ENCODE measurements around the gene AGAP1. TPM values are rescaled to one million over a fixed set of nuclear protein-coding genes. Genes with fewer than 3 reads are reported as not detected.

AGAP1 gene
- polyA plus RNA-seq, 1 donor from 2014 or later = 17.4 TPM

DNA sequence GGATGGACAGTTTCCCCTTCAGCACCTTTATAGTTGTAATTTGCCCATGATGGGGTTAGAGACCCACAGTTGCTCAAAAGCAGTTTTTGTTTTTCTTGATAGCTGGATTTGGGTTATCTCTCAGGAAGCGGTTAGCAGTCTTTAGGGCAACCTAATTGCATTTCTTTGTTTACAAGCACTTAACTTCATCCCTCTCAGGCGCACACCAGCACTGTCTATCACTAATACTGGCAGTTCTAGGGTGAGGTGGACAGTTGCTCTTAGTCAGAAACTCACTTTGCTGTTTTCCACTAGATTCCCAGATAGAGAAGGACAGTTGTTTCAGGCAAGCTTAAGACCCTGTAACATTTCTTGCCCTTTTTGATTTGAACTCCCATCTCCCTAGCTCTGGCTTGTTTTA, 146.0 kb downstream of the AGAP1 start:
- no peak overlapping the region for H3K9ac ChIP-seq (ENCODE audit: low read length)

DNA sequence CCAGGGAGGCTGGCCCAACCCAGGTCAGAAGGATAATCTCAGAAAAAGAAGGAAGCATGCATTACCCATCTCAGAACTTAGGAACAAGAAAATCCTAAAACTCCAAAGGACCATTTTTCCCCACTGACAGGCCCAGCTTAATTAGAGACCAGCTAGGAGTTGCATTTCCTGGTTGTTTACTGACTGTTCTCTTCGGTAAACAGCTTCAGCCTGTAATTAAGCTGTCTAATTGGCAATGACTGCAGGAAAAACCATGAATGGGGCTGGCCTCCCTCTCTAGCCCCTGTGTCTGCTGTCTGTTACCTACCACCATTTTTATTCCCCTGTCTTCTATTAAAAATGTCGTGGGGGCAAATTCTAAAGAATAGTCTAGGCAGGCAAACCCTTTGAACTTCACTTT, 146.5 kb downstream of the AGAP1 start:
- Histone ChIP-seq H3K9ac (ENCODE audit: low read length) (no peak overlapping the region), H3K27ac (ENCODE audit: low read length) (no peak overlapping the region), H2AFZ (ENCODE audit: low read depth, low read length) (no peak overlapping the region), H4K20me1 (ENCODE audit: insufficient read depth) (no peaks in the 10 kb centered on the region), H3K9me3 (ENCODE audit: low read length) (no peaks in the 10 kb centered on the region), H3K79me2 (replicated peaks; ENCODE audit: insufficient read depth, low read length) (no peaks in the 10 kb centered on the region), H3K4me2 (ENCODE audit: low read length) (no peak overlapping the region), H3F3A (ENCODE audit: insufficient read depth, low read length, poor library complexity, severe bottlenecking) (no peaks in the 10 kb centered on the region), H3K4me3 (ENCODE audit: low read length) (no peak overlapping the region), H3K9me2 (ENCODE audit: insufficient read depth, low read length) (no peaks in the 10 kb centered on the region), H3K27me3 (ENCODE audit: insufficient read depth, low read depth, low read length) (peaks cover 4% of the 10 kb centered on the region), H3K36me3 (ENCODE audit: insufficient read depth, low read length) (no peaks in the 10 kb centered on the region)
- no peak for TF ChIP-seq RAD21 (conservative IDR thresholded peaks at IDR 0.05)
- no peak for TF ChIP-seq EZH2 (IDR thresholded peaks at IDR 0.05; ENCODE audit: borderline replicate concordance, insufficient read depth, low read length, poor library complexity, severe bottlenecking)
- TF ChIP-seq SMC3 (conservative IDR thresholded peaks at IDR 0.05; ENCODE audit: poor library complexity) = no peak
- TF ChIP-seq, protein P1, sequence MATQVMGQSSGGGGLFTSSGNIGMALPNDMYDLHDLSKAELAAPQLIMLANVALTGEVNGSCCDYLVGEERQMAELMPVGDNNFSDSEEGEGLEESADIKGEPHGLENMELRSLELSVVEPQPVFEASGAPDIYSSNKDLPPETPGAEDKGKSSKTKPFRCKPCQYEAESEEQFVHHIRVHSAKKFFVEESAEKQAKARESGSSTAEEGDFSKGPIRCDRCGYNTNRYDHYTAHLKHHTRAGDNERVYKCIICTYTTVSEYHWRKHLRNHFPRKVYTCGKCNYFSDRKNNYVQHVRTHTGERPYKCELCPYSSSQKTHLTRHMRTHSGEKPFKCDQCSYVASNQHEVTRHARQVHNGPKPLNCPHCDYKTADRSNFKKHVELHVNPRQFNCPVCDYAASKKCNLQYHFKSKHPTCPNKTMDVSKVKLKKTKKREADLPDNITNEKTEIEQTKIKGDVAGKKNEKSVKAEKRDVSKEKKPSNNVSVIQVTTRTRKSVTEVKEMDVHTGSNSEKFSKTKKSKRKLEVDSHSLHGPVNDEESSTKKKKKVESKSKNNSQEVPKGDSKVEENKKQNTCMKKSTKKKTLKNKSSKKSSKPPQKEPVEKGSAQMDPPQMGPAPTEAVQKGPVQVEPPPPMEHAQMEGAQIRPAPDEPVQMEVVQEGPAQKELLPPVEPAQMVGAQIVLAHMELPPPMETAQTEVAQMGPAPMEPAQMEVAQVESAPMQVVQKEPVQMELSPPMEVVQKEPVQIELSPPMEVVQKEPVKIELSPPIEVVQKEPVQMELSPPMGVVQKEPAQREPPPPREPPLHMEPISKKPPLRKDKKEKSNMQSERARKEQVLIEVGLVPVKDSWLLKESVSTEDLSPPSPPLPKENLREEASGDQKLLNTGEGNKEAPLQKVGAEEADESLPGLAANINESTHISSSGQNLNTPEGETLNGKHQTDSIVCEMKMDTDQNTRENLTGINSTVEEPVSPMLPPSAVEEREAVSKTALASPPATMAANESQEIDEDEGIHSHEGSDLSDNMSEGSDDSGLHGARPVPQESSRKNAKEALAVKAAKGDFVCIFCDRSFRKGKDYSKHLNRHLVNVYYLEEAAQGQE (IDR thresholded peaks at IDR 0.05; ENCODE audit: borderline replicate concordance) = no peak

More for the DNA sequence above, 146.0 kb downstream of the AGAP1 start:
- no peak for TF ChIP-seq EP300 (conservative IDR thresholded peaks at IDR 0.05; ENCODE audit: poor library complexity, severe bottlenecking)
- TF ChIP-seq, protein P1 (IDR thresholded peaks at IDR 0.05; ENCODE audit: borderline replicate concordance) = no peak
- no peak for TF ChIP-seq EZH2 (IDR thresholded peaks at IDR 0.05; ENCODE audit: borderline replicate concordance, insufficient read depth, low read length, poor library complexity, severe bottlenecking)
- TF ChIP-seq CTCF (IDR thresholded peaks at IDR 0.05; ENCODE audit: poor library complexity, severe bottlenecking) = no peak
- no peak overlapping the region for H2AFZ ChIP-seq (ENCODE audit: low read depth, low read length)
- no peak overlapping the region for H3K27ac ChIP-seq (ENCODE audit: low read length)
- H3K9me3 ChIP-seq (ENCODE audit: low read length) = no peaks in the 10 kb centered on the region
- H3K4me3 ChIP-seq (ENCODE audit: low read length) = no peak overlapping the region
- H3K36me3 ChIP-seq (ENCODE audit: insufficient read depth, low read length) = no peaks in the 10 kb centered on the region
- H4K20me1 ChIP-seq (ENCODE audit: insufficient read depth) = no peaks in the 10 kb centered on the region
- H3F3A ChIP-seq (ENCODE audit: insufficient read depth, low read length, poor library complexity, severe bottlenecking) = no peaks in the 10 kb centered on the region
- no peaks in the 10 kb centered on the region for H3K79me2 ChIP-seq (replicated peaks; ENCODE audit: insufficient read depth, low read length)
- H3K9me2 ChIP-seq (ENCODE audit: insufficient read depth, low read length) = no peaks in the 10 kb centered on the region
- peaks cover 4% of the 10 kb centered on the region for H3K27me3 ChIP-seq (ENCODE audit: insufficient read depth, low read depth, low read length)
- H3K4me2 ChIP-seq (ENCODE audit: low read length) = no peak overlapping the region

Data from neural cell (in vitro differentiated cells).